Stimulated activated CD4-positive, alpha-beta T cell treated with anti-CD3 and anti-CD28 coated beads, TNF-alpha, amount 100 ng/mL, for 4 hours (primary cell): ENCODE measurements around the gene EXOC6B.

ENCODE experiments used
- DNase-seq, 3 experiments: peaks; one replicate each; pipeline ENCODE4 v3.0.0-alpha.2; 2020; ENCODE audit warnings: low read depth in 3 of 3

EXOC6B gene

GRCh38 chr2:72743481-72743880, 82.4 kb downstream of the EXOC6B start:
- DNase-seq: no peak

DNA sequence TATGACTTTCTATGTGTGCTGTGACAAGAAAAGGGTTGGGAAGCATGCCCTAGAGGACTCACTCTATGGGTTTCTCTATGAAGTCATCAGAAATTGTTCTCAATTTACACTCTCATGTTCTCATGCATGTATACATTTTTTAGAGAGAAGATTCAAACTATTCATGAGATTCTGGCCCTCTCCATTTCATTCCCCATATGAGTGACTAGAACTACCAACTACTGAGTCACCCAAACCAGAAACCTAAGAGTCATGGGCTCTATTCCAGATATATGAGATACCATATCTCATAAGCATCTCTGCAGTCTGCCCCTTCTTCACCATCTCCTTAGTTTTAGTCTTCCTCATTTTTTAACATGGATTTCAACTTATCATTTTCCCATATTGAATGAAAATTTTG, 87.7 kb downstream of the EXOC6B start:
- no peak for DNase-seq

- DNase-seq: no peak
Observed at GRCh38 chr2:72734432-72734831, 91.4 kb downstream of the EXOC6B start.

- DNase-seq: no peak
Observed at GRCh38 chr2:72731116-72731515, 94.7 kb downstream of the EXOC6B start.

GRCh38 chr2:72727356-72727755, 98.5 kb downstream of the EXOC6B start:
- DNase-seq: no peak

- no peak for DNase-seq
Observed at GRCh38 chr2:72723769-72724370, 102.0 kb downstream of the EXOC6B start.

DNA sequence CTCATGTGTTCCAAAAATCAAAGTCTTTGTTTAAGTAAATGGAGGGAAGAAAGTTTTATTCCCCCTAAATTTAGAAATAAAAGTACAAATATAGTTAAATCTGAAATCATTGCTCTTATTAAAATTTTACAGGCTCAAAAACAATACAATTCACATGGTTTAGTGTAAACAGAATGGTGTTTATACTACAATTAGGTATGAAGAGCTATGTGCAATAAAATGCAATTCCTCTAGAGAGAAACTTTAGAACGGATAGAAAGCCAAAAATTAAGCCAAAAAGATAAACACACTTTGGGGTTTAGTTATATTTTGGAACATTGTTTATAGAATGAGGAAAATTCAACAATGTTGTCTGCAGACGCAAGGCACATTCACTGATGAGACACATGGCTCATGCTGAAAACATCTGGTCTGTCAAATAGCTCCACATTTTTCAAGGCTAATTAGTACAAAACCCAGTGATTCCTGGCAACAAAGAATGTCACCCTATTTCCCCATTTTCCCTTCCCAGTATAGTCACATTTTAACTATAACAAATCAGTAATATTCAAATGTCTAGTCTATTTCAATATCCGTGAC, 103.3 kb downstream of the EXOC6B start:
- no peak for DNase-seq

GRCh38 chr2:72719416-72719815, 106.4 kb downstream of the EXOC6B start:
- no peak for DNase-seq

DNA sequence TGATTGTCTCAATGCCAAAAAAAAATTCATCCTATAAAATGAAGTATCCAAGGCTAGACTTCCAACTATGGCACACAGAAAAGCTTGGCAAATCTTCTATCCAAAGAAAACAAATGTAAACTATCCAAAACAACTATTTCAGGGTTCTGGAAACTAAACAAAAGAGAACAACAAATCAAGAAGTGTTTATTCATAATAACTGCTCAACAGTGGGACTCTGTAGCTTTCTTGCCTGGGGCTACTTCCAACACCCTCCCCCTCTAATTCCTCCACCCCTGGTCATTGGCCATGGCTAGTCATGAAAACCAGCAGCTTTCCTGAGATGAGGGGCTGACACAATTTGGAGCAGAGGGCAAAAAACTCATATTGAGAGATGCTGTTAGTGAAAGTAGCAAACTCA, 107.0 kb downstream of the EXOC6B start:
- no peak for DNase-seq

DNA sequence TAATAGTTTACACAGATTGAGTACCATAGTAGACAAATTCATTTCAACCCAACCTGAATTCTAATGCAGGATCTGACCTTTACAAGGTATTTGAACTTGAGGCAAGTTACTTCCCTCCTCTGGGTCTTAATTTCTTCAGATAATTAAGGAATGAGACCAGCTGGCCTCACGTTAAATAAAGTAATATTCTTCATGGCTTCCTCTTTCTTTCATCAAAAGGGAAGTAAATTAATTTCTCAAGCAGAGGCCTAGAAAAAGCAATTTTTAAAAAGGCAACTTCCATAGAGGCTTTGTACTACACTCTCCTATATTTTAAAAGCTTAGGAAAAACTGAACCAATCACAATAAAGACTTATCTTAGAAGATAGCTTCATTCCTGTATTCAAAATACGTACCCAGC, 109.2 kb downstream of the EXOC6B start:
- DNase-seq: no peak

GRCh38 chr2:72713857-72714256, 112.0 kb downstream of the EXOC6B start:
- no peak for DNase-seq

DNA sequence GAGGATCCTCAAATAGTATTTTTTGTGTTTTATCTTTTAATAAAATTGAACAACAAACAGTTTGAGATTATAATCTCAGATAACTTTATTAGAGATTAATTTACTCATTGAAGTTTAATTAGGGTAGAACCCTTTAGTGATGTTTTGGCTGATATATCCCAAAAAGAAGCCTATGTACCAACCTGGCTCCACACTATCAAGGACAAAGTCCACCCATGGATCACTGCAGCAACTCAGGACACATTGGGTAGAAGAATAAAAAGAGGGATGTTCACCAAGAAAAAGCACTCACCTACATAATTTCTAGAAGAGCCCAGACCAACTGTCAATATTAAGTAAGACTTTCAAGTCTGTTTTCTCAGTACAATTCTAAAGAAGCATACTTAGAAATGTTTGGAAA, 112.9 kb downstream of the EXOC6B start:
- no peak for DNase-seq

DNA sequence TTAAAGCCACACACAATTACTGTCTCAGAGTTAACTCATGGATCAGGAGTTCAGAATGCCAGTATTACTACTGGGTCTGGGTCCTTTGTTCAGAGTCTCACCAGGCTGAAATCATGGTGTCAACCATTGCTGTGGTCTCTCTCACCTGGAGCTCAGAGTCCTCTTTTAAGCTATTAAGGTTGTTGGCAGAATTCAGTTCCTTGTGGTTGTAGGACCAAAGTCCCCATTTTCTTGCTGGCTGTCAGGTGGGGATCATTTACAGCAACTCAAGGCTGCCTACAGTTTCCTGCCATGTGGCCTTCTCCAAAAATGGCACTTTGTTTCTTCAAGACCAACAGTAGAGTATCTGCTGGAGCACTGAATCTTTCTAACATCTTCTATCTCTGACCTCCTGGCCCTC, 113.5 kb downstream of the EXOC6B start:
- DNase-seq: no peak

GRCh38 chr2:72710418-72711152, 115.2 kb downstream of the EXOC6B start:
- DNase-seq: no peak

DNA sequence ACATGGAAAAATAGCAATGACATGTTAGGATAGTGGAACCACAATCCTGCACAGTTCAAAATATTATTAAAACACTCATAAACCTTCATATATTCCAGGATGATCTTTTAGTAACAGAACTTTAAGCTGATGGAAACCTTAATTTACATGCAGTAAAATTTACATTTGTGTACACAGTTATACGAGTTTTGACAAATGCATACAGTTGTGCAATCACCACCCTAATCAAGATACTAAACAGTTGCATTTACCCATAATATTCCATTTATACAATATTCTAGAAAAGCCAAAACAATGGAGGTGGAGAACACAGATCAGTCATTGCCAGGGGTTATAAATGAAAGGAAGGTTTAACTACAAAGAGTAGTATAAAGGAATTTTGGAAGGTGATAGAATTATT, 117.6 kb downstream of the EXOC6B start:
- no peak for DNase-seq

DNA sequence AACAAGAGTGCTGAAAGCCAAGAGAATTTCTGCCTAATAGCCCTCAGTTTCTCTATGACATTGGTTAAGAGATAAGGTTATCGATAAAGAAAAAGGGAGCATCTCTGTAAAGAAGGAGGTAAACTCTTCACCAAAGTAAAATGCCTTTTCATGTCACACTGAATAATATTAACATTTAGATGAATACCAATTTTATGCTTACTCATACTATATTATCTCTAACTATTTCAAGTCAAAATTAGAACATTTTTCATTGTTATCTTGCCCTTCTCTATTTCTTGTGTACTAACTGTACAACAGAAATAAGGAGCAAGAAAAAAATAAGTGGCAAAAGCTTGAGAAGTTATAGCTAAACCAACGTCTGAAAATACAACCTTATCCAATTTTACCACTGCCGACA, 127.5 kb downstream of the EXOC6B start:
- no peak for DNase-seq

DNA sequence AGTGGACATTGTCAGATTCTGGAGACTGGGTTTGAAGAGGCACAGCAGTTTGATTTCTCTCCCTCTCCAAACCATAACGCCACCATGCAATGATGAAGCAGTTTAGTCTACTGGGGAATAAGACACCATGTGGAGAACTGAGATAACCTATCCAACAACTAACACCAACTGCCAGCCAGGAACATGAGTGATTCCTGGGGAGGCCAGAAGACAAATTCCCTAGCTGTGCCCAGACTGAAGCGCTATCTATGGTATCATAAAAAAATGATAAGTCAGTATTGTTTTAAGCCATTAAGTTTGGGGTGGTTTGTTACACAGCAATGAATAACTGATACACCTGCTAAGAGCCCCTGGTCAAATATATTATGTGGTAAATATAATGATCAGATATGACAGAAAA, 129.3 kb downstream of the EXOC6B start:
- no peak for DNase-seq

DNA sequence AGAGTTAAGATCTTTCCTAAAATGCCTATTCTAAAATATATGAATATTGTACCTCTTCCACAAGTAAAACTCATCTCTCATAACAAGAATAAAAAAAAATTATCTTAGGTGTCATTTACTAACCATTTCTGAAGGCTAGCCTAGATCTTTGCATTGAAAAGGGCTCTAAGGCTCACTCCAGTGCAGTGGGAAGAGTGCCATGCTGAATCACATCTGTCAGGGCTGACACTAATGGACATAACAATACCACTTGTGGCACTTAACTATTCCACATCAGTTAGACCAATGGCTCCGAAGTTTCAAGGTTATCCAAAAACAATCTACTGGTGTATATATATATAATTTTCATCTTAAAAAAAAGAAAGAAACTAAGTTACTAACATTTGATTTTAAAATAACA, 130.2 kb downstream of the EXOC6B start:
- DNase-seq: no peak

- no peak for DNase-seq
Observed at GRCh38 chr2:72694715-72695496, 130.9 kb downstream of the EXOC6B start.

- DNase-seq: no peak
Observed at GRCh38 chr2:72689579-72690195, 136.1 kb downstream of the EXOC6B start.

DNA sequence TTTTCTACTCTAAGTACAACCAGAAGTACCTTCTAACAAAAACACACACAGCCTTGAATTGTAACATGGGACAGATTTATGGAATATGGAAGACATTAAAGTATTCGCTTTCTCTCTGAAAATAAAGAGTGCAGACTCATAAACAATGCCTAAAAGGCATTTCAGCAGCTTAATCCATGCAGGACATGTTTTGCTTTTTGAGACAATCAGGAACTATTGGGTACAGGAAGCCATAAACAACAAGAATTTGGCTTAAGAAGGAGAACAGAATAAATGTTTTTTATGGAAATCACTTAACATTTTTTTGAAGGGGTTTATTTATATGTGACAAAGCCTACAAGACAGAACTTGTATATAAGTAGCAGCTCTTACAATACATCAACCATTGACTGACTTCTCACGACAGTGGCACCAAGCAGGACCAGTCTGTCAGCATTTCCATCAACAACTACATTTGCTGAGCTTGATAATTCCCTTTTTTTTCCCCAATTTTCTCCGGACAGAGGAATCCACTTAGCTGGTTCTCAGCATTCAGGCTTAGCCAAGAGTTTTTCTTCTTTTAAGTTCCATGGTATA, 140.1 kb downstream of the EXOC6B start:
- DNase-seq: no peak

DNA sequence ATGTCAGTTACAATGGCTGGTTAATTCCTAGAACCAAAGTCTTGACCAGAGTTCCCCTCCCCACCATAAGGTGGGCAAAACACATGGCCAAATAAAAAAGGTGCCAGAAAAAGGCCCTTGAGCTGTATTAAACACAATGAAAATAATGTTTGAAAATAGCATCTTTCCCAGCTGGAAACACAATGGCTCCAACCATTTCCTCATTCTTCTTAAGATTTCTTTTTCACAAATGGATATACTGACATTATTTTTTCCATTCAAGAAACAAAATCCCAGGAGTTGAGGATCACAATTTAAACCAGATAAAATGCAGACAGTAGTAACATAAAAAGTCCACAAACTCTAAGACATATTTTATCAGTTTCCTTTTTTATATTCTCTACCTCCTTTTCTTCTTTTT, 143.8 kb downstream of the EXOC6B start:
- no peak for DNase-seq
